HG03066 (cell line): ENCODE results near the gene ARMC12.
"Not testable (repeated sequence)": the region's sequence is repeated elsewhere in the genome, so short reads cannot be mapped to it uniquely, and the experiment has no call there.

Experiments
- ATAC-seq: cut with Tn5 transposase; IDR thresholded peaks from one replicate; pipeline ENCODE4 v1.9.1; 2021; ENCODE audit warnings: low read depth; ENCODE audit not compliant: unreplicated experiment

Gene ARMC12

DNA sequence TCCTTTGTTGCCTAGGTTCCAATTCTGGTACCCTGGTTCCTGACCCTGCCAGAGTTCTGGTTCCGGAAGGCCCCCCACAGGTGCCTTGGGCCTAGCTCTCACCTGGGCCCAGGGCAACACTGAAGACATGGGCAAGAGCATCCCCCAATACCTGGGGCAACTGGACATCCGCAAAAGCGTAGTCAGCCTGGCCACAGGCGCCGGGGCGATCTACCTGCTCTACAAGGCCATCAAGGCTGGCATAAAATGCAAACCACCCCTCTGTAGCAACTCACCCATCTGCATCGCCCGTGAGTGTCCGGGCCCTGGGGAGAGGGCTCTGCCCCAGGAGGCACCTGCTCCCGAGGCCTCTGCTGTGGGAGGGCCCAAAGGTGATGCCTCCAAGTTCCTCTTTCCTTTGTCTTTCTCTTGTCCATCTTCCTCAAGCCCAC lies at the start of gene ARMC12:
Gene ARMC12, plus strand, starts transcription at position 51 of the 431 bp plus-strand sequence. Its CDS starts 77 bp downstream, at position 128.
- ATAC-seq, result no peak

DNA sequence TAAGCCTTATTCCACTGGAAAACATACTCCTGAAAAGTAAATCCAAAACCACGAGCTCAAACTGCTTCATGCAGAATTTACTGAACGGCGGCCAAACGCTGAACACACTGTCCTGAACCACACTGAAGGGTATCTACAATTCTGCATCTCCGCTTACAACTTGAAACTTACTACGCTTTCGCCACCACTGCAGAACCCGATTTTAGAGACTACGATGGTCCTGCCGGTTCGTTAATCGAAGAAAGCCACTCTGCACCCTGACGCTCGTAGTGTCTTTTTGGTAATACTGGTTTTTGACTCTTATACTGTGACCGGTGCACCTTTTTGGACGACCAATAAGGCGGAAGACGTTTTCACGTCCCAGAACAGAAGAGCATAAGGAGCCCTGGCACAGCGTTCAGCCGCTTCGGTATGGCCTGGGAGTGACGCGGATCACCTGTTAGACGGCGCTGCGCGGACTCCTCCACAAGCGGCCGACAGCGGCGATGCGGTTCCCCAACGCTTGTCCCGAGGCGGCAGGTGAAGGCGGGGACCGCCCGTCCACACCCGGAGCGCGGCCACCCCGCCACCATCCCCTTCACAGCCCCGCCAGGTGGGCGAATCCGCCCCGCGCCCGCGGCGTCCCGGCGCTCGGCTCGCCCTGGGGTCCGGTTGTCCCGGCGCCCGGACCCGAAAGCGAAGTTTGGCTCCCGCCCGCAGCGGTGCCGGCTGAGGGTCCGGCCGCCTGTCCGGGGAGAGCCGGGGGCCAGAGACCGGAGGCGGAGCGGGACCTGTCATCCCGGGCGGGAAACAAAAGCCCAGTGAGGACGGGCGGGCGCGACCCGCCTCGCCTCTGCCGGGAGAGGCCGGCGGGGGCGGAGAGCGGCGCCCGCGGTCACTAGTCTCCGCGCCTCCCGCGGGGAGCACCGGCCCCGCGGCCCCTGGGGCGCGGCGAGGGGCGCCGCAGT lies 48.9 kb upstream of the ARMC12 start:
- peak; percentile 41 for ATAC-seq

- peak; percentile 83 for ATAC-seq
Observed at GRCh38 chr6:35688605-35689322, 48.1 kb upstream of the ARMC12 start, which contains the start of gene FKBP5. FKBP5 (minus strand) TSS chr6:35688915; CDS start chr6:35642824, 46,091 bp downstream.

- ATAC-seq, result not testable (repeated sequence)
Observed at GRCh38 chr6:35690006-35690405, 46.8 kb upstream of the ARMC12 start.

- no peak for ATAC-seq
Observed at GRCh38 chr6:35690484-35690883, 46.3 kb upstream of the ARMC12 start.

DNA sequence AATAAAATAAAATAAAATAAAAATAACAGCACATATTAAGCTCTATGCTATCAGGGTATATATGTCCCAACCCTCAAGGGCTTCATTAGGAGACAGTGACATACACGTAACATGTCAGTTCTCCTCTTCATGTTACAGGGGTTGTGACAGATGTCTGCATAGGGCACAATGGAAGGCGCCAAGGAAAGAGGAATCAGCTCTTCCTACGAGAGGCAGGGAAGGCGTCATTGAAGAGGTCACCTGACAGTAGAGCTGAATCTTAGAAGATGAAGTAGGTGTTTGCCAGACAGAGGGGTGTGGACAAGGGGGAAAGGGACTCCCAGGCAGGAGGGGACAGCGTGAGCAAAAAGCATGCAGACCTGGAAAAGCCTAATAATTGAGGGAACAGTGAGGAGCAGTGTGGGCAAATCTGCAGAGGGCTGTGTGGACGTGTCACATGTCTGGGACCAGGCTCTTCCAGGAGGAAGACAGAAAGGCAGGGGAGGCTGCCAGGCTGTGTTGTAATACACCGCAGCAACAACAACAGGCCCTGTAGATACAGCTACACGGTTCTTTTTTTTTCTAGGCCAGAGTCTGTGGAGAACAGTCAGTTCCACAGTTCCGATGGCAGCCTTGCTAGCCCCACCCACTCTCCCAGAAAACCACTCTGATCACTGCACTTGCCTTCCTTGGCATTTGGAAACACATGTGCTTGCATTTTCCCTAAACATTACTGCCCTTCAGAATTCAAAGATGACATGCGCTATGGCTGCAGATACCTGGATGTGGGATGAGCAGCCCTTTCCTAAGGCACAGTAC lies 45.6 kb upstream of the ARMC12 start:
- no peak for ATAC-seq

- no peak for ATAC-seq
Observed at GRCh38 chr6:35694462-35694861, 42.4 kb upstream of the ARMC12 start.

GRCh38 chr6:35698430-35698829 lies 38.4 kb upstream of the ARMC12 start:
- not testable (repeated sequence) for ATAC-seq

GRCh38 chr6:35698858-35699257 lies 38.0 kb upstream of the ARMC12 start:
- no peak for ATAC-seq

- no peak for ATAC-seq
Observed at GRCh38 chr6:35703554-35703953, 33.3 kb upstream of the ARMC12 start.

DNA sequence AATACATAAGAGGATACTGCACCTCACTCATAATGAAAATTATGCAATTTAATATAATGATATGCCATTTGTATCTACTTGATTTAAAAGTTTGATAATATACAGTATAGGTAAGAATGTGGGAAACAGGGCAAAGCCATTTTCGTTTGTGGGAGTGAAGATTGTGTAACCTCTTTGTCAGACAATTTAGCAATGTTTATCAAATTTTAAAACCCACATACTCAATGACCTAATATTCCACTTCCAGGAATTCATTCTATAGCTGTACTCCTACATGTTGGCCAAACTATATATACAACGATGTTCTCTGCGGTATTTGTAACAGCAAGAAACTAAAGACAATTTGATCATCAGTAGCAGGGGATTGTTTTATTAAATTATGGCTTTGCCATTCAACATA lies 30.4 kb upstream of the ARMC12 start:
- ATAC-seq, result no peak

DNA sequence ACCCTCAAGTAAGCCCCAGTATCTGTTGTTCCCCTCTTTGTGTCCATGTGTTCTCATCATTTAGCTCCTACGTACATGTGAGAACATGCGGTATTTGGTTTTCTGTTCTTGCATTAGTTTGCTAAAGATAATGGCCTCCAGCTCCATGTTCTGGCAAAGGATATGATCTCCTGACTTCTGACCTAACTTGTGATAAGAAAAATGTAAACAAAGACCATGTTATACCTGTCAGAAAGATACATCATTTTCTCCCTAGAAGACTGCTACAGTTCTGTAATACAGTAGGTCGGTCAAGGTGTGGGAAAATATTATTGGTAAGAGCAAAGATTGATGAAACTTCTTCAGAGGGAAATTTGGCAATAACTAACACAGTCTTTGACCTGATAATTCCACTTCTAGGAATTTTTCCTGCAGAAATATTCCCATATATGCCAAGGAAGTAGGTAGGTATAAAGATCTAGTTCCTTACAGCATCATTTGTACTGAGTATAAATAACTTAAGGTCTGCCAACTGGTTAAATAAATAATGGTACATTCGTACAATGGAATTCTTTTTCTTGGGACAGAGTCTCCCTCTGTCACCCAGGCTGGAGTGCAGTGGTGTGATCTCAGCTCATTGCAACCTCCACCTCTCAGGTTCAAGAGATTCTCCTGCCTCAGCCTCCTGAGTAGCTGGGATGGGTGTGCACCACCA lies 29.0 kb upstream of the ARMC12 start:
- ATAC-seq, result no peak

GRCh38 chr6:35708585-35708984 lies 28.2 kb upstream of the ARMC12 start:
- ATAC-seq, result no peak

- no peak for ATAC-seq
Observed at GRCh38 chr6:35710241-35710847, 26.5 kb upstream of the ARMC12 start.

DNA sequence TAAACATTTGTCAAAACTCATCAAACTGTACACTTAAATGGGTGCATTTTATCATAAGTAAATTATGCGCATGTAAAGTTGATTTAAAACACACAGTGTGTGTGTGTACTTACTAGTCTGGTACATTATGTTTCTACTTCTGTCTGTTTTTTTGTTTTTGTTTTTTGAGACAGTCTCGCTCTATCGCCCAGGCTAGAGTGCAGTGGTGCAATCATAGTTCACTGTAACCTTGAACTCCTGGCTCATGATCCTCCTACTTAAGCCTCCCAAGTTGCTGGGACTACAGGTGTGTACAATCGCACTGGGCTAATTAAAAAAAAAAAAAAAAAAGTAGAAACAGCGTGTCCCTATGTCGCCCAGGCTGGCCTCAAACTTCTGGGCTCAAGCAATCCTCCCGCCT lies 25.1 kb upstream of the ARMC12 start:
- ATAC-seq, result no peak

DNA sequence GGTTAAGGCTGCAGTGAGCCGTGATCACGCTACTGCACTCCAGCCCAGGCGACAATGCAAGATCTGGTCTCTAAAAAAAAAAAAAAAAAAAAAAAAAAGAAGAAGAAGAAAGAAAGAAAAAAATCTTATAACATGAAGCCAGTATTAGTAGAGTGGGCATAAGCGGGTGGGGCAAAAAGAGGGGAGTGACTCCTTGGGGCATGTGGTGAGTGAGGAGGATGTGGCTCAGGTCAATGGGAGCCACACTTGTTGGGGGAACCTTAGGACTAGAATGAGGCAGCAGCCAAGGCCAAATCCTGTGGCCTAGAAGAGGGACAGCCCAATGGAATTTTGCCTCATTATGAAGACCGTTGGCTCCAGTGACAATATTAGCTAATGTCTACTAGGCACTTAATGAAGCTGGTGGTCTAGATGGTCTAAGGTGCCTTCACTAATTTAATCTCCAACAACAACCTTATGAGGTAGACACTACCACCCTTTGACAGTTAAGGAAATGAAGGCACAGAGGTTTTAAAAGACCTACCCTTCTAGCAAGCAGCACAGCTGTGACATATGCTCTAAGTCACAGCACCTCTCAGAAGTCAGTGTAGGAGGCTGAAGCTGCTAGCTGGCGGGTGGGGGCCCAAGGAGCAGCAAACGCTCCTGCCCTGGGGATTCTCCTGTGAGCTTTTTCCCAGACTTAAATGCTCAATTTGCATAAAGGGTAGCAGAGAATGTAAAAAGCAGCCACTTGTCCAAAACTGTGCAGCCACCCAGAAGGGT lies 23.6 kb upstream of the ARMC12 start:
- no peak for ATAC-seq

DNA sequence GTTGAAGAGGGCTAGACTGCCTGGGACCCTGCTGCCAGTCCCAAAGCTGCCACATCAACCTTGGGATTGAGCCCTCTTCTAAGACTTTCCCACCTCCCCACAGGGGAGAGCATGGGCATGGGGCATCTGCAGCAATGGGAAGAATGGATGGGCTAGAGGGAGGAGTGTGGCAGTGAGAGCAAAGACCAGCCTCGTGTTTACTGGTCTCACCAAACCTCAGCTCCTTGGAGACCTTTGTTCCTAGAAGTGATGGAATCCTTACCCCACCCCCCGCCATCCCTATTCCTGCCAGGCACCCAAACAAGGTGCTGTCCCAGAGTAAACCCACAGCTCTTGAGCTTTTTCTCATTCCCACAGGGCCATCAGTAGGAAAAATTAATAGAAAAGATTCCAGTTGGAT lies 20.0 kb upstream of the ARMC12 start:
- no peak for ATAC-seq

- no peak for ATAC-seq
Observed at GRCh38 chr6:35717449-35718374, 19.1 kb upstream of the ARMC12 start.
